Measurements from ENCODE around the gene MAPK1. TPM values are rescaled to one million over a fixed set of nuclear protein-coding genes. Genes with fewer than 3 reads are reported as not detected.
"Not testable (repeated sequence)": the region's sequence is repeated elsewhere in the genome, so short reads cannot be mapped to it uniquely, and the experiment has no call there.

The MAPK1 gene
- polyA plus RNA-seq, 5 donors: 86.8 to 113 (median 105) TPM

DNA sequence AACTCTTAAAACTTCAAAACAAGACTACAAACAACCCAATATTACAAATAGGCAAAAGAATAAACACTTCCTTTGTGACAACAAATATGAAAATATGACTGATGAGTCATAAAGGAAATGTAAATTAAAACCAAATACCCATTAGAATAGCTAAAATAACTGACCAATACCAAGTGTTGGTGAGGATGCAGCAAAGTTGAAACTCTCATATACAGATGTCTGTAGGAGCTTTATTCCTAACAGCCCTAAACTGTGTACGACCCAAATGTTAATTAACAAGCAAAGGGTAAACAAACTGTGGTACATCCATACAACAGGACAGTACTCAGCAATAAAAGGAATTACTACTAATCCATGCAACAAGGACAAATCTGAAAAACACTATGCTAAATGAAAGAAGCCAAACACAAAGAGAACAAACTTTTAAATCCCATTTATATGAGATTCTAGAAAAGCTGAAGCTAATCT lies 43.0 kb downstream of the MAPK1 start:
- no peak for DNase-seq

DNA sequence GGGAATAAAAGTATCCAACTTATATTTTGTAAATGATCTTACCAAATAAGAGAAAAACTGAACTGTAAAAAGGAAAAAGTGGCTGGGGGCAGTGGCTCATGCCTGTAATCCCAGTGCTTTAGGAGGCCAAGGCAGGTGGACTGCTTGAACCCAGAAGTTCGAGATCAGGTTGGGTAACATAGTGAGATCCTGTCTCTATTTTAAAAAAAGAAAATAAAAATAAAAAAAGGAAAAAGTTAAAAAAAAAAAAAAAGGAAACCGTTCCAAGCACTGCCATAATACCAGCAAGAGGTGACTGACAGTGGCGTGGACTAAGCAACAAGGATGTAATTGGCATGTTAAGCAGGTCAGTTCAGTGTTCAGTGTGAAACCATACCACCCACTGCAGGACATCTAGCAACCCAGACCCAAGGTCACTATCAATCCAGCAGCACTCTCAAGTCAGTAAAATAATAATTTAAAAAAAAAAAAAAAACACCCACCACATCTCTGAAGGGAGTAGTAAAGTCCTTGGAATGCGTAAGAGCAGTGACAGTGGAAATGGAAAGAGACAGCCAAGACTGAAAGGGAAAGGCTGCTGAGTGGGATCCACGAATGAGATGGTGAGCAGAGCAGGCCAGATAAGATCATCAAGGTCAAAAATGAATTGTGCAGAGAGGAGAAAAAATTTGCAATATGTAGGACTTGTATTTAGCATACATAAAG lies 43.6 kb downstream of the MAPK1 start:
- no peak for DNase-seq

DNA sequence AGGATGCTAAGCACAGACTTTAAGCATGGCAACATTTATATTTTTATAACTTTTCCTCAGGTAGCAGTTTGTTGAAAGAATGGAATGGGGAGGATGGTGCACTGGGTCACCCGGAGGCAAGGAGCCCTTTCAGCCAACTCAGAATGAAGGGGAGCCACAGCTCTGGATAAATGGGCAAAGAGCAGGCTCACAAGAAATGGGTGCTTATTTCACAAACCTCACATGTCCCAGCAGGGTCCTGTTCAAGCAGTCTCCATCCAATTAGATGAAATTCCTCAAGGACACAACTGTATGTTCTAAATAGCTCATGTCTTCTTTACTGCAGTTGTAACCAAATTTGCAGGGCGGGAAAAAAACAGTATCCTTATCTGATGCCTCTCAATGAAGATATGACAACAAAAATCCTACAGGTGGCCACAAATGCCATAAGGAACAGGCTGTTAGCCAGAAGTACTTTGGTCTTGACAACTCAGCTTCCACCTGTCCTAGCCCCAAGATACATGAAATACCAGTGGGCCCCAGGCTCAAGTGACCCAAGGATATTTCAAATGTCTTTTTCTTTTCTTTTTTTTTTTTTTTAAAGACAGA lies 48.2 kb downstream of the MAPK1 start:
- DNase-seq: no peak

DNA sequence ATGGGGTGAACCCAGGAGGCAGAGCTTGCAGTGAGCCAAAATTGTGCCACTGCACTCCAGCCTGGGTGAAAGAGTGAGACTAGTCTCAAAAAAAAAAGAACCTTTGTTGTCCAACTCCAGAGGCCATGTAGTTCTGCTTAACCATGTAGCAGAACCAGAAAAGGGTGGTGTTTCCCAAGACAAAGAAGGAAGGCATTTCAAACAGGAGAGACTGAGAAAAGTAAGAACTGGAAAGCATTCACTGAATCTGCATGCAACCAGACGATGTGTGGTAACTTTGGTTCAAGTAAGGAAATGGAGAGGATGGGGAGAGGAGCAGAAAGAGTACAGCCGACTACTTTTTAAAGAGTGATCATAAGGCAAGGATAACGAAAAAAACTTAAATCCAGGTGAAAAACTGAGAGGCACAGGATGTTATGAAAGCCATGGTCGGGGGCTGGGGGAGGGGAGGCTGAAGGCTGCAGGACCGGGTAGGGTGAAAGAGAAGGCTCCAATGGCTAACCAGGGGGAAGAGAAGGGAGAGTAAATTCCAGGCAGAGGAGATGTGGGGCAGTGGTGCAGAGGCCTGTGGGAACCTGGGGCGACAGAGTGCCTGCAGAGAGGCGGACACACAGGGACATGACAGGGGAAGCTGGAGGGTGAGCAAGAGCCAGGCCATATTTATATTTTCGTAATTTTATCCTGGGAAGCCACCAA lies 48.8 kb downstream of the MAPK1 start:
- no peak for DNase-seq

DNA sequence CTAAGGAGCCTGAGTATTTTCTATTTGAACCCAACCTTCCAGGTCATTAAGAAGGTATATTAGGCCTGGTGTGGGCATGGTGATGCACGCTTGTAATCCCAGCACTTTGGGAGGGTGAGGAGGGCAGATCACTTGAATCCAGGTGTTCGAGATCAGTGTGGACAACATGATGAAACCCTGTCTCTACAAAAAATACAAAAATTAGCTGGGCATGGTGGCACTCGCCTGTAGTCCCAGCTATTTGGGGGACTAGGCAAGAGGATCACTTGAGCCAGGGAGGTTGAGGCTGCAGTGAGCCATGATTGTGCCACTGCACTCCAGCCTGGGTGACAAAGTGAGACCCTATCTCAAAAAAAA lies 50.0 kb downstream of the MAPK1 start:
- not testable (repeated sequence) for DNase-seq

DNA sequence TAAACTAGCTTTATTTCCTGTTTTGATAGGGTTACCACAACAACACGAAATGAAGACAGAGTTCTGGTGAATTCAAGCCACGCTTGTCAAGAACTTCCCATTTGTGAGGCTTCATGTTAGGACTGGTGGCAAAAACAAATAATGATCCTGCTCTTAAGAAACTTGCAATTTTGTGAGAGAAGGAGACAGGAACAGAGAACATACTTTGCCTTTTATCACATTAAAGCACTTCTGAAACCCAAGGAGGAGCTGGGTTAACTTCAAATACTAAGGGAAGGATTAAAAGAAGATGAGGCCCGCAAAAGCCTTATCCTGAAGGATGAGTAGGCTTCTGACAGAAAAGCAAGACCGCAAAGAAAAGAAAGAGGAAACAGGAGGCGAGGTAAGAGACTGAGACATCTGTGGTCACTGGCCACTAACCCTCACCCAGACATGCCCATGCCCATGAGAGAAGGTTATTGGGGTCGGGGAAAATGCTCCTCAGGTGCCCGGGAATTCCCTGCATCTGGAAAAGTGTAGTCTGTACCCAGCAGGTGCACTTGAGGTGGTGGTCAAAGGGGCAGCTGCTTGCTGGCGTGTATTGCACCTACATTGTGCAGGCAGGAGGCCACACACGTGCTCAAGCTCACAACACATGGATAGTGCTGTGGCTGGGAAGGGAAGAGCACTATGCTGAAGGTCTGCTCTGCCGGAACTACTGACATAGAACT lies 50.5 kb downstream of the MAPK1 start:
- DNase-seq: peak; percentile 80 to 86

DNA sequence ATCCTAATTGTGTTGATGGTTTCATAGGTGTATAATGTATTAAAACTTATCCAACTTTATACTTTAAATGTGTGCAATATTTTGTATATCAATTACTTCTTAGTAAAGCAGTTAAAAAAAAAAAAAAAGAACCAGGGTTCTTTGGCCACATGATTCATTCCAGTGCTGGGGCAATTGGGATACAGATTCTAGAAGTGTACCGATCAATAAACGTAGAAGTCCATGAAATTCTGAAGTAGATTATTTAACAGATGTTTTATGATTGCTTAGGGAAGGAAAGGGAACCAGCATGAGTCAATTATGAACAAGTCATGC lies 51.0 kb downstream of the MAPK1 start:
- no peak for DNase-seq

DNA sequence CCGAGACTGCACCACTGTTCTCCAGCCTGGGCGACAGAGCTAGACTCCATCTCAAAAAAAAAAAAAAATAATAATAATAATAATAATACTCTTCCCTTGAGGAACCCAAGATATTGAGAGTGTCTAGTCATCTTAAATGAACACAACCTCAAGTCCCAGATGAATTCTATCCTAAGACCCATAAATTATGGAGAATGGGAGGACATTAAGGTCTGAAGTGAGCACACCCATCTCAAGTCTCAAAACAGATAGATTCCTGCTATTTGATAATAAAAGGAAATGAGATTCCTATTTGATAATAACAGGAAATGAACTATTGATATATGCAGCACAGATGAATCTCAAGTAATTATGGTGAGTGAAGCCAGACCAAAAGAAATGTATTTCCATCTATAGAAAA lies 51.5 kb downstream of the MAPK1 start:
- DNase-seq: no peak

DNA sequence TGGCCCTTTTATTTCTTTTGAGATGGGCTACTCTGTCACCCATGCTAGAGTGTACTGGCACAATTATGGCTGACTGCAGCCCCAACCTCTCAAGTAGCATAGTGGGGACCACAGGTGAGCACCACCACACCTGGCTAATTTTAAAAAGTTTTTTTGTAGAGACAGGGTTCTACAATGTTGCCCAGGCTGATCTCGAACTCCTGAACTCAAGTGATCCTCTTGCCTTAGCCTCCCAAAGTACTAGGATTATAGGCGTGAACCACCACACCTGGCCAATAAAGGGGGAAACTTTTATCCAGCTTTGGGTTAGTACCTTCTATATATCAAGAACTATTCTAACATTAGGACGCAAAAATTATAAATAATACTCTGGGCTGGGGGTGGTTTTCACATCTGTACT lies 52.1 kb downstream of the MAPK1 start:
- DNase-seq: no peak

DNA sequence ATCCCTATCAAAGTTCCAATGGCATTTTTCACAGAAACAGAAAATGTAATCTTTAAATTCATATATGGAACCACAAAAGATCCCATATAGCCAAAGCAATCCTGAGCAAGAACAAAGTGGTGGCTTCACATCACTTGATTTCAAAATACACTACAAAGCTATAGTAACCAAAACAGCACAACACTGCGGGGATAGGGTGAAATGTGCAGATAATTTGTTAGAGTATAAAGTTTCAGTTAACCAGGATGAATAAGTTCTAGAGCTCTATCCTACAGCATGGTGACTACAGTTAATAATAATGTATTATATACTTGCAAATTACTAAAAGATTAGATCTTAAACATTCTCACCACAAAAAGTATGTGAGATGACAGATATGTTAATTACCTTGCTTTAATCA lies 55.5 kb downstream of the MAPK1 start:
- DNase-seq: no peak

DNA sequence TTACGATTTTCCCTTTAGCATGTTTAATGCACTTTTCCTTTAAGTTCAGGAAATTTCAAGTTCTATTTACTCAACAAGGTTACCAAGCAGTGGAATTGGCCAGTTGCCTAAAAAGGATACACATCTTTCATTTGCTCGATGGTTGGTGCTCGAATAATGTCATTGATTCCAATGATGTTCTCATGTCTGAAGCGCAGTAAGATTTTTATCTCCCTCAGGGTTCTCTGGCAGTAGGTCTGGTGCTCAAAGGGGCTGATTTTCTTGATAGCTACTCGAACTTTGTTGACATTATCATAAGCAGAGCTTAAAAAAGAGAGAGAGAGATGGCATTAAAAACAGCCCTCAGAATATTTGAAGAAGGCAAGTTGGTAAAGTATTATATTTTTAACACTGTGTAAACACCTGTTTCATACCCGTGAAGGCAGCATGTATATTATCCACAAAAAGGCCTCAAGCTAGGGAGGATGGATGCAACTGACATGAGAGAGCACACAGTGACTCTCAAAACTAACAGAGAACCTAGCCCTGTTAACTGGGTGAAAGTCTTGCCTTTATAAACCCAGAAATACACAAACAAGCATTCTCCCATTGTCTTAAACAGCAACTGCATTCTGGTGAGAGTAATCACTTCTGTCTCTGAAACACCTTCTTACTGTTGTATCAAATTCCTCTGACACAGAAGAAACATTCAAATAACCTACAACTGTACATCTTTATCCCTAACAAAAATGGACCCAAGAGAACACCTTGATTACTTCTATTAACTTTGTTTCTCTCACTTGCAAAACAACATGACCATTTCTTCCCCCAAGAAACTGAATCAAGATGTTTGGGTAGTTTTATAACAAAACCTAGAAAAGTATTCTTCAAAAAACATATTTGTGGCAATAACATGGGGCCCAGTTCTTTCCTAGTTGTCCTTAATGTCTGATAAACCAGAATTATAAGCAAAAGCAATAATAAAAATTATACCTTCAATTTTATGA lies 59.6 kb downstream of the MAPK1 start:
- peak in 1 of 2 donors; percentile 25 for DNase-seq

DNA sequence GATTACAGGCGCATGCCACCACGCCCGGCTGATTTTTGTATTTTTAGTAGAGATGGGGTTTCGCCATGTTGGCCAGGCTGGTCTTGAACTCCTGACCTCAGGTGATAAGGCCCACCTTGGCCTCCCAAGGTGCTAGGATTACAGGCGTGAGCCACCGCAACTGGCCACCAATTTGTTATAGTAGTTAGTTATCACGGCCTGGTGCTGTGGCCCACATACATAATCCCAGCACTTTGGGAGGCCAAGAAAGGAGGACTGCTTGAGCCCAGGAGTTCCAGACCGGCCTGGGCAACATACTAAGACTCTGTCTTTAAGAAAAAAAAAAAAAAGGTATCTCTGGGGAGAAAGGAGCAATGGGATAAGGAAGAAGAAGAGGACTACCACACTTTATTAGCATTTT lies 62.1 kb downstream of the MAPK1 start:
- DNase-seq: not testable (repeated sequence)

DNA sequence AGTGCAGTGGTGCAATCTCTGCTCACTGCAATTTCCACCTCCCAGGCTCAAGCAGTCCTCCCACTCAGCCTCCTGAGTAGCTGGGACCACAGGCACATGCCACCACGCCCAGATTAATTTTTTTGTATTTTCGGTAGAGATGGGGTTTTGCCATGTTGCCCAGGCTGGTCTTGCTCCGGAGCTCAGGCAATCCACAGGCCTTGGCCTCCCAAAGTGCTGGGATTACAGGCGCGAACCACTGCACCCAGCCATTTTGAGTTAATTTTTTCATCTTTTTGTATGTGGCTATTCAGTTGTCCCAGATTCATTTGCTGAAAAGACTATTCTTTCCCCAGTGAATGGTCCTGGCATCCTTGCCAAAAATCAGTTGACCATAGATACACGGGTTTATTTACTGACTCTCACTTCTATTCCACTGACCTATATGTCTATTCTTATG lies 63.6 kb downstream of the MAPK1 start:
- DNase-seq: no peak

DNA sequence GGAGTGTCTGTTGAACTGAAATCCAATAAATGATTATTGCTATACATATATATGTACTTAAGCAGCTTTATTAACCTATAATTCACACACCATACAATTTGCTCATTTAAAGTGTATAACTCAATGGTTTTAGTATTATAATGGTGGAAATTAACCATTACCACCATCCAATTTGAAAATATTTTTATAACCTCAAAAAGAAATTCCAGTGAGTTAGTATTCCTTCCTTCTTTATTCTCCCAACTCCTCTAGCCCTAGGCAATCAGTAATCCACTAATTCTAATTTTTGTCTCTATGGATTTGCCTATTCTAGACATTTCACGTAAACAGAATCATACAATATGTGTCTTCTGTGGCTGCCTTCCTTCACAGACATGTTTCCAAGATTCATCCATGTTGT lies 64.8 kb downstream of the MAPK1 start:
- no peak for DNase-seq

DNA sequence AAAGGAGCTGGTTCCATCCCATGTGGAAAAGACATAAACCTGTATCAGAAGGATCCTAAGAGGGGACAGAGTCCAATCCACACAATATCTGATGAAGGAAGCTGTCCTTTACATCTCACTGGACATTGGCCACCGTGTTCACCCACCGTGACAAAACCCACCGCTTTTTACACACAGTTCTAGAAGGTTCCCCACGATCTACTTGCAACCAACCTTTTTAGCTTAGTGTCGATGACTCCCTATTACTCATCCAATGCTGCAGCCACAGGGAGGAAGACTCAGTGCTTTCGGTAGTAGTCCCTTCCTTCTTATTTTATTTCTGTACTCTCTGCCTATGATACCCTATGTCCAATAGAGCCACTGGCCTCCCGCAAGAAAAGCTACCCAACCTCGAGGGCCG lies 65.4 kb downstream of the MAPK1 start:
- DNase-seq: no peak

DNA sequence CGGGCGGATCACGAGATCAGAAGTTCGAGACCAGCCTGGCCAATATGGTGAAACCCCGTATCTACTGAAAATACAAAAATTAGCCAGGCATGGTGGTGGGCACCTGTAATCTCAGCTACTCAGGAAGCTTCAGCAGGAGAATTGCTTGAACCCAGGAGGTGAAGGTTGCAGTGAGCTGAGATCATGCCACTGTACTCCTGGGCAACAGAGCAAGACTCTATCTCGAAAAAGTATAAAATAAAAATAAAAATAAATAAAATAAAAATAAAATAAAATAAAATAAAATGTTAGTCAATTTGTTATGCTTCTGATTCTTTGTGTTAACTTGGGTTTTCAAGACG lies 66.2 kb downstream of the MAPK1 start:
- DNase-seq: not testable (repeated sequence)

DNA sequence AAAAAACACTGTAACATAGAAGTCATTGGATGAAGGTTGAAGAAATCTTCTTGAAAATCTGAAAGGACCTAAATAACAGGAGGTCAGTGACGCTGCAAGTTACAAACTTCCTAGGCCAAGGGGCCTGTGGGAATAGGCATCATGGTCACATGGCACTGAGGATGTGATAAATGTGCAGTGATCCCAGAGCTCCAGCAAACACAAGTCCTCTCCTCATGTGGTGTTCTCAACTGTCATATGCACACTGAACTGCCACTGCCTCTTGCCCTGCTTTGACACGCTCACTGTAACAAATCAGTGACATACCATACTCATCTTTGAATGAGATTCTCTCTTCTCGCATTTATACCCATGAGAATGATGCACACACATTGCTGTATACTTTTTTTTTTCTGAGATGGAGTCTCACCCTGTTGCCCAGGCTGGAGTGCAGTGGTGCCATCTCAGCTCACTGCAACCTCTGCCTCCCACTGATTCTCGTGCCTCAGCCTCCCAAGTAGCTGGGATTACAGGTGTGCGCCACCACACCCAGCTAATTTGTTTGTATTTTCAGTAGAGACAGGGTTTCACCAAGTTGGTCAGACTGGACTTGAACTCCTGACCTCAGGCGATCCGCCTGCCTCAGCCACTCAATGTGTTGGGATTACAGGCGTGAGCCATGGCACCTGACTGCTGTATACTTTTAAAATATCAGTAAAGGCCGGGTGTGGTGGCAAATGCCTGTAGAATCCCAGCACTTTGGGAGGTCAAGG lies 66.7 kb downstream of the MAPK1 start:
- no peak for DNase-seq

DNA sequence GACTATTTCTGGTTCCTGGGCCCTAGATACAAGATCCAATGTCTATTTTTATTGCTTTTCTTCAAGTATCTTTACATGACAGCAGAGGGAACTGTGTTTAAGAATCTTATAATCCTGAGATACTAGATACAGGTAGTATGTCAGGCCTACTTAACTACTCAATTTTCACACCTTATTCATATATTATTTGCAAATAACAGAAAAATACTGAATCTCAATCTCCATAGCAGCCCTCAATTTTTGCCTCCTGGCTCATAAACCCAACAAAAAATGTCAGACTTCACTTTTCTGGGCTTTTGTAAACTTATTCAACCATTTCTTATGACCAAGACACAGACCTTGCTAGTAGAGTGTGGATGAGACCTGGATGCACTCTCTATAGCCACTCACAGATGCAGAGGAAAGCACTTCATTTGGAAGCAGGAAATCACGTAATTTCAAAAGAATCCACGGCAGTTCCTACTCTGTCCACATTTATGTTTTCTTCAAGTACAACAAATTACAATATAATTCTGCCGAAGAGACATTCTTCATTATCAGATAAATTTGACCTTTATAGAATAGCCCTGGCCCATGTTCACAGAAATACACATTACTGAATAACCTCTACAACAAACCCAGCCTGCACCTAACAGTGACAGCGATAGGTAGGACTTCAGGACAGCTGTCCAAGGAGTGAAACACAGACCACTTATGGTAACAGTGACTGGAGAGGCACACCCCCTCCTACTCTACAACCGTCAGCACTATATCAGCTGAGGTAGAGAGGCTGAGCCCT lies 69.8 kb downstream of the MAPK1 start:
- DNase-seq: no peak

DNA sequence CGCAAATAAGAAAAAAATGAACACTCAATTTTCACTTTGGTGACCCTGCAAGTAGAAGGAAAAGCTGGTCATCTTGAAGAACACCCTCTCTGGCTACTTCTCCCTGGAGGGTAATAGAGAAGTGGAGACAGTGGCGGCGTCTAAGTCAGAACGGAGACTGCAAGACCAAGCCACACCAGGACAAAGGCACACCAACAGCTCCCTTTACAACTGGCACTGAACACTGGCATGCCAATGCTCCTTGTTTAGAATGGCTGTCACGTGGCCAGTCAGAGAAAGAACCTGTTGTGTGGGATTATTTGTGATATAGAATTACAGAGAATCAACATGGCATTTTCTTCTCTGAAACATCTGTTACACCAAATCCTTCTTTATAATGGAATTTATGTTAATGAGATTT lies 70.6 kb downstream of the MAPK1 start:
- DNase-seq: no peak

DNA sequence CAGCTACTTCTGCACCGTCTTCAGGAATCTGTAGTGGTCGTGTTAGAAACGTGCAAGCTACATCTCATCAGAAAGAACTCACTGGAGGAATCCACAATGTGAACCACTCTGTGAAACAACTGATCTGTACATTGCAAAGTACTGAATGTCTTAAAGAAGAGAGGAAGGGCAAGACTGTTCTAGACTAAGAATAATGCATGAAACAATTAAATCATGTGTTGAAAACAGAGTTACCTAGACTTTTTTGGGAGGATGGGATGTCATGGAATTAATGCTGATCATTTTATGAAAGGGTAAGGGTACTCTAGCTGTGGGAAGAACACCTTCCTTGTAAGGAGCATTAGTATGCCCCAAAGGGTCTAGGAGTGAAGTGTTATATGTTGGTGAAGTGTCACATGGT lies 71.2 kb downstream of the MAPK1 start:
- DNase-seq: no peak

Data from right lung (tissue), 5 donors.